Dermis blood vessel endothelial cell (primary cell): ENCODE measurements around the gene RFFL. TPM values are rescaled to one million over a fixed set of nuclear protein-coding genes. Genes with fewer than 3 reads are reported as not detected.
"Not testable (repeated sequence)": the region's sequence is repeated elsewhere in the genome, so short reads cannot be mapped to it uniquely, and the experiment has no call there.

Experiments
- DNase-seq: peaks from one replicate; pipeline ENCODE4 v3.0.0; 2010
- total RNA-seq: library from RNA; depleted of rRNA; stranded (reverse); fragments of >200 nt; gene quantifications from 2 replicates; pipeline ENCODE4 v1.2.3, GENCODE V29; 2014

Gene RFFL, protein sequence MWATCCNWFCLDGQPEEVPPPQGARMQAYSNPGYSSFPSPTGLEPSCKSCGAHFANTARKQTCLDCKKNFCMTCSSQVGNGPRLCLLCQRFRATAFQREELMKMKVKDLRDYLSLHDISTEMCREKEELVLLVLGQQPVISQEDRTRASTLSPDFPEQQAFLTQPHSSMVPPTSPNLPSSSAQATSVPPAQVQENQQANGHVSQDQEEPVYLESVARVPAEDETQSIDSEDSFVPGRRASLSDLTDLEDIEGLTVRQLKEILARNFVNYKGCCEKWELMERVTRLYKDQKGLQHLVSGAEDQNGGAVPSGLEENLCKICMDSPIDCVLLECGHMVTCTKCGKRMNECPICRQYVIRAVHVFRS
- total RNA-seq, result 7.0 and 8.1 TPM in 2 replicates

DNA sequence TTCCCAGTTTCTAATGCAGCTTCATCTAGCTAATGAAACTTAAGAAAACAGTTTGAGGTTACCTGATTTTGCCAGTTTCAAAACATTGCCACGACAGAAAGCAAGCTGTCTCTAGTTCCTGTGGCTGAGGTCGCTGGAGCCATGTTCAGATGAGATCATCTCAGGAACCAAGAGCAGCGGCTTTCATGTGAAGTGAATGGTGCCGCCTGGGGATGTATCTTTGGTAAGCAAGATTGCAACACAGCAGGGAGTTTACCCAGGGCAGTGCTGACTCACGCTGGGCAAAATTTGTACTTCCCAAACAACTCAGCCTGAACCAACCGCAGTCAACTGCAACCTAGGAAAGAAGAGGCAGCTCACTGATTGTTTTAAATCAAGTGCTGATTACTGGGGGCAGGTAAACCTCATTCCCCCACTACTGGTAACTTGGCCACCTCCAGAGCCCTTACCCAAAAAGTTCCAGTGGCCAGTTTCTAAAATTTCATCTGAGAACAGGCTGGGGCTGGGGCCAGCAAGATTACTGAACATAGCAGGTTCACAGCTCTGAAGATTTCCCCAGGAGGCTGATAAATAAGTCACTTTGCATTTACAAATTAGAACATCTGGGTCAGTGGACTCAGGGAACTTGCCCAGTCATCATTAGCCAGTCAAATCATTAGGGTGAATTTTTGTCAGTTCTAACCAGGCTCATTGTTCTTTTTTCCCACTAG, at the start of gene RFFL:
TSS of gene RFFL (minus strand) at position 194 of the 710 bp plus-strand sequence. CDS start 37,154 bp downstream, outside the sequence.
- peak; percentile 97 for DNase-seq

DNA sequence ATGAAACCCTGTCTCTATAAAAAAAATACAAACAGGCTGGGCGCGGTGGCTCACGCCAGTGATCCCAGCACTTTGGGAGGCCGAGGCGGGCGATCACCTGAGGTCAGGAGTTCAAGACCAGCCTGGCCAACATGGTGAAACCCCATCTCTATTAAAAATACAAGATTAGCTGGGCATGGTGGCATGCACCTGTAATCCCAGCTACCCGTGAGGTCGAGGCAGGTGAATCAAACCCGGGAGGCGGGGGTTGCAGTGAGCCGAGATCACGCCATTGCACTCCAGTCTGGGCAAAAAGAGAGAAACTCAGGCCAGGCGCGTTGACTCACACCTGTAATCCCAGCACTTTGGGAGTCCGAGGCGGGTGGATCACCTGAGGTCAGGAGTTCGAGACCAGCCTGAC, 47.3 kb upstream of the RFFL start:
- not testable (repeated sequence) for DNase-seq

DNA sequence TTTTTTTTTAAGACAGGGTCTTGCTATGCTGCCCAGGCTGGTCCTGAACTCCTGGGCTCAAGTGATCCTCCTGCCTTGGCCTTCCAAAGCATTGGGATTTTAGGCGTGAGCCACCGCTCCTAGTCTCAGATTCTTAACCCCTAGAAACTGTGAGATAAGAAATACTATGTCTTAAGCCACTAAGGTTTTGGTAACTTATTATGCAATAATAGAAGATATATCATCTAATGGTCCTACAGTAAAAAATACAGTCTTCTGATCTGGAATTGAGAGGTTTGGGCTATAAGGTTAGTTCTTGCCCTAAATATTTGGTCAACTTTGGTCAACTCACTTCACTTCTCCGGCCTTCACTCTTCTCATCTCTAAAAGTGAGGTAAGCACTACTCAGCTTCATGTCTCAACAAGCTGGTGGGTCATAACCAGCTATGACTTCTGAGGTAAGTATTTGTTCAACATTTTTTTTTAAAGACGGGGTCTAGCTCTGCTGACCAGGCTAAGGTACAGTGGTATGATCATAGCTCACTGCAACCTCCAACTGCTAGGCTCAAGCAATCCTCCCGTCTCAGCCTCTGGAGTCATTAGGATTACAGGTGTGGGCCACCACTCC, 41.4 kb upstream of the RFFL start:
- no peak for DNase-seq

DNA sequence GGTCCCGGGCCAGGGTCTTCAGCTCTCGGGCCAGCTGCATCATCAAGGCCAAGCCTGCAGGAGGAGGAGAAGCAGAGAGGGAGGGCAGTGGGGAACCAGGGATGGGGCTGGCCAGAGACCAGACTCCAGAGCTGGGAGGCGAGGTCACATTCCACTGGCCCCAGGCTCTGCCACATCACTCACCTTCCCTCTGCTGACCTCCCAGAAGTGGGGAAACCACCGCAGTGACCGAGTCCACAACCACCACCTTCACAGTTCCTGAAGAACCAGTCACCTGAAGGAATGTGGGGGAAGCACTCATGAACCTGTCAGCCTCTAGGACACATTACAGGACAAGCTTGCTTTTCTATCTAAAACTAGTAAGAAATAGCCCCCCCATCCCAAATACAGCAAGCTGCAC, 39.8 kb upstream of the RFFL start:
- DNase-seq, result no peak

DNA sequence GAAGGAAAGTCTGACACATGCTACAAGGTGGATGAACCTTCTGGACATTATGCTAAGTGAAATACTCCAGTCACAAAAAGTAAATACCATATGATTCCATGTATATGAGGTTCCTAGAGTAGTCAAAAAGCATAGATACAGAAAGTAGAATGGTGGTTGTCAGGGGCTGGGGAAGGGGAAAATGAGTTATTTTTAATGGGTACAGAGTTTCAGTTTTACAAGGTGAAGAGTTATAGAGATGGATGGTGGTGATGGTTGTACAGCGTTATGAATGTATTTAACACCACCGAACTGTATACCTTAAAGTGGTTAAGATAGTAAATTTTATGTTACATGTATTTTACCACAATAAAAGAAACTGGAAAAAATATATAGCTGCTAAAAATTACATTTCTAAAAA, 38.2 kb upstream of the RFFL start:
- no peak for DNase-seq

DNA sequence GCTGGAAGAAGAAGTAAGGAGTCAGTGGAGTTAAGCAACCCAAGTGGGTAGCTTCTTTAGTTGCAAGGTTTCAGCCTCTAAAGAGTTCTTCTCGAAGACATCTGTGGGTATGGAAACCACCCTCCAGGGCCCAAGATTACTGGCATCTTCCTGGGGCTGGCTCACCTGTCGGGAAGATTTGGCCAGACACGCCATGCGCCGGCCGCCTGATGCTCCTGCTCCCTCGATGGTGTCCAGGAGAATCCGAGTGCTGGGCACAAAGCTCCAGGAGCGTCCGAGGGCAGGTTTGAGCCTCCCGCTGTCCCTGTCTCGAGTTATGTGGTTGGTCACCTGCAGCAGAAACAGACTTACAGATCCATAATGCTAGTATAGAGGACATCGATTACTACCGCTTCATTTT, 37.5 kb upstream of the RFFL start:
- DNase-seq, result no peak

DNA sequence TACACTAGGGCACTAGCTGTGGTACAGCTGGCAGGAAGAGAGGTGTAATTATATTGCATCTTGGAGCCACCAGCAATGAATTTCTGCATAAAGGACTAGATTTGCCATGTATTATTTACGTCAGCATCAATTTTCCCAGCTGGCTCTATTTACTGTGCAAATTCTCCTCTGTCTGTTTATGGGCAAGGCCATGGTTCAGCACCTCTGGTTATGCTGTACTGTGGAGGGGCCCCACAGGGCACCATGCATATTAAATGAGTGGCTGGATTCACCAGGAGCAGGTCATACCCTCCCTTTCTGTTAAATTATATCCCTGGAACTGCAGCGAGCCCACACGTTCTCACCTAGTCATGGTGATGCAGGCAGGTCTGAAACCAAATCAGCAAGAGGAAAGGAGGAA, 36.4 kb upstream of the RFFL start:
- DNase-seq, result no peak

DNA sequence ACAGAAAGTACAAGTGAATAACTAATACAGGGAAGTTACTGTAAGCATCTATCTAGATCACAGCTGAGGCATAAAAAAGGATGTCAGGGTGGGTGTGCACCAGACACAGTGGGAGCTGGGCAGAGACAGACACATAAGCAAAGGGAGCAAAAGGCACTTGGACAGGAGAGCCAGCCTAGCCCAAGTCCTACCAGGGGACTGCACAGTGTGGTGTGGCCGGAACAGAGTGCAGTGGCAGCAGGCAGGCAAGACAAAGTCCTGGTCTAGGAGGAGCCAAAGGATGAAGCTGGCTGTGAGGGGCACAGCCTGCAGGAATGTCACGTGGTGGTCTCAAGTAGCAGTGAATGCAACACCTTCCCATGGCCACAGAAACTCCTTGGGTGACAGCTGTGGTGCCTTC, 34.3 kb upstream of the RFFL start:
- DNase-seq, result no peak

DNA sequence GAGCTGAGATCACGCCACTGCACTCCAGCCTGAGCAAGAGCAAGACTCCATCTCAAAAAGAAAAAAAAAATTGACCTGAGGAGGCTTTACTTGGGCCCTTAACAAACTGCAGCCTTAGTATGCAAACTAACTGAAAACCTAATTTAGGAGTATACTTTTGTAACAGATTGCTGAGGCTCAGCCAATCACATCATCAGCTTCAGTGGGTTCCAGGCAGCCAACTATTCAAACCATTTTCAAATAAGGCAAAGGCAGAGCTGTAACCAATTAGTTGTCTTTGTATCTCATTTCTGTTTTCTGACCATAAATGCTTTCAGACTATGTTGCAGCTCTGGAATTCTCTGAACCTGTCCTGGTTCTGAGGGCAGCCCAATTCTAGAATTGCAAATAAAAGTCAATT, 32.2 kb upstream of the RFFL start:
- DNase-seq, result no peak

DNA sequence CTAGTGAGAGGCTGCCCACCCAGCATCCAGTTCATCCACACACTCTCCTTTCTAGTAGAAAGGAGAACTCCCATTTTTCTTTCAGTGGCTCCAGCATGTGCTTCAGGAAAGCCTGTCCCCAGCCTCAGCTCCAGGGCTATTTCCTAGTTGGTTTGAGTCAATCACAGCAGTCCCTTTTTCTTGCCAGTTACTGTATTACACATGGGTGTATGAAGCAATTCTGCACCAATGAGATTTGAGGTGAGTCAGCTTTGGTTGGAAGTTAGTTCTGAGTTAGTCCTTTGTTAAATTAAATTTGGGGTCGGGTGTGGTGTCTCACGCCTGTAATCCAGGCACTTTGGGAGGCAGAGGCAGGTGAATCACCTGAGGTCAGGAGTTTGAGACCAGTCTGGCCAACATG, 31.4 kb upstream of the RFFL start:
- DNase-seq, result peak; percentile 34

DNA sequence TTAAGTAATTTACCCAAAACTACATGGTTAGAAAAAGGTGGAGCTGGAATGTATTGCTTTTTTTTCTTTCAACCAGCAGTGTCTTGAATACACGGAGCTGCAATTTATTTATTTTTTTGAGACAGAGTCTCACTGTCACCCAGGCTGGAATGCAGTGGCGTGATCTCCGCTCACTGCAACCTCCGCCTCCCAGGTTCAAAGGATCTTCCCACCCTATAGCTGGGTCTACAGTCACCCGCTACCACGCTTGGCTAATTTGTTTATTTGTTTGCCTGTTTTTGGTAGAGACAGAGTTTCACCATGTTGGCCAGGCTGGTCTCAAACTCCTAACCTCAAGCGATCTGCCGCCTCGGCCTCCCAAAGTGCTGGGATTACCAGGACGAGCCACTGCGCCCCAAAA, 27.2 kb upstream of the RFFL start:
- not testable (repeated sequence) for DNase-seq

DNA sequence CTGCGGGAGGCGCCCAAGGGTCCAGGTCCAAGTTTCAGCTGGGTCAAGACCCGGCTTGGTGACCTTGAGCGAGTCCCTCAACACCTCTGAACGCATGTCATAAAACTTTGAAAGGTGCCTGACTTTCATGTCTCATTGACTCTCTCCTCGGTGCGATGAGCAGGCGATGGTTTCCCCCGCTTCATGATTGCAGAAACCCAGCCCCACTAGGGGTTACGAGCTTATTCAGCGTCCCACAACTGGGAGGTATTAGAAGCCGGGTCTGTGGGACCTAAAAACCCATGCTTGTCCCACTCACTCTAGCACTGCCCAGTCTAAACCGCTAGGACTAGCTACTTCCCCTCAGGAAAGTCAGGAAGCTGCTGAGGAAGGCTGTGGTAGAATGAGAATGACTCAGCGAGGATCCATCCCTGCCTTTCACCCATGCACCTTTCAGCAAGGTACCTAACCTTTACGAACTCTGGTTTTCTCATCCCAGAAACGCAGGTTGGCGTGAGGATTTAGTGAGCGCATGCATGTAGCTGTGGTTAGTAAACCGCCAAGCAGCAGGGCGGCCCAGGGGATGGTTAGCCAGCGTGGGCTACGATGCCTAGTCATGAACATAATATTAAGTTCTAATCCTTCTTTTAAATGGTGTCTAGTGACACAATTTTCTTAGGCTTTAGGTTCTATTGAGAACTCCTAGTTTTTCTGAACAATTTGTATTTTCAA, 26.2 kb upstream of the RFFL start:
- peak; percentile 80 for DNase-seq

DNA sequence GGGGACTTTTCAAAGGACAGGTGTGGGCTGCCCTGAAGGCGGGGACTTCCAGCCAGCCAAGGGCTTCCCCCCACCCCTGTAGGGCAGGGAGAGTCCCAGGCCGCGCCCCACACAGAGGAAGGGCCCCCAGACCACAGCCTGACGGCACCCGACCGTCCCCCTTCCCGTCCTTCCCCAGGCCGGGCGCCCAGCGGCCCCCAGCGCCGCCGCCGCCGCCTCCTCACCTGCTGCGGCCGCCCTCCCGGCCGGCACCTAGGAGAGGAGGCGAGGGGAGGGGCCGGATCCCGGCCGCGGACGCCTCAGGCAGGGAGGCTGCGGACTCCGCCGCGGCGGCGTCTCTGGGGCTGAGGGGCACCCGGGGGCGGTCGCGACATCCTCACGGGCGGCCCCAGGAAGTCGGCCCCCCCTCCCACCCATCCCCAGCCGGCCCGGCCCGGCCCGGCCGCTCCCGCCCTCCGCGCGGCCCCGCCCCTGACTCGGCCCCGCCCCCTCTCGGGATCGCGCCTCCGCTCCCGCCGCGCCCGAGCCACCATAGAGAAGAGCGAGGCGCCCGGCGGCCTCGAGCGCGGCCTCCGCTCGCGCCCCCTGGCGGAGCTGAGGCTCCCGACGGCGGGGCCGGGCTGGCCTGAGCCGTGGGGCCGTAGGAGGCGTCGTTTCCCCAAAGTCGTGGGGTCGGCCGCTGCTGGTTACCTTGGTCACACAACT, 25.5 kb upstream of the RFFL start:
- peak; percentile 87 for DNase-seq

DNA sequence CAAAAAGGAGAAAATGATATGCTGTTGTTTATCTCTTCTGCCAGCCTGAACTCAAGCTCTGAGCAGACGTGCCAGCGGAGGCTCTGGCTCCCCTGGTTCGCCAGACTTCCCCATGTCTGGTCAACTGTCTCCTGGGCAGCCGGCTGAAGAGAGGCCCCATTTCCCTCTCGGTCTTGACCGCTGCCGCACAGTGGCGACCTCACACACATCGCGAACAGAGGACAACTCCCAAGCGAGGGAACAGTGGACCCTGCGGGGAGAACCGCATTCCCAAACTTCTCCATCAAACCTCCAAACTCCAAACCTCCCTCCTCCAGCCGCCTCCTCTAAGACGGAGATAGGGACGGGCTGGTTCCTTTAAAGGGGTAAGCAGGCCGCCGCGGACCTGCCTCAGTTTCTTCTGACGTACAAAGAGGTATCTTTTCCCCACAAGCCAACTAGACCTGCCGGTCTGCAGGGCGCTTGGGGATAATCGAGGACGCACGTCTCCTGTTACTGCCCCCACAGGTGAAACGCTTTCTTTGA, 24.9 kb upstream of the RFFL start:
- DNase-seq, result peak; percentile 67

DNA sequence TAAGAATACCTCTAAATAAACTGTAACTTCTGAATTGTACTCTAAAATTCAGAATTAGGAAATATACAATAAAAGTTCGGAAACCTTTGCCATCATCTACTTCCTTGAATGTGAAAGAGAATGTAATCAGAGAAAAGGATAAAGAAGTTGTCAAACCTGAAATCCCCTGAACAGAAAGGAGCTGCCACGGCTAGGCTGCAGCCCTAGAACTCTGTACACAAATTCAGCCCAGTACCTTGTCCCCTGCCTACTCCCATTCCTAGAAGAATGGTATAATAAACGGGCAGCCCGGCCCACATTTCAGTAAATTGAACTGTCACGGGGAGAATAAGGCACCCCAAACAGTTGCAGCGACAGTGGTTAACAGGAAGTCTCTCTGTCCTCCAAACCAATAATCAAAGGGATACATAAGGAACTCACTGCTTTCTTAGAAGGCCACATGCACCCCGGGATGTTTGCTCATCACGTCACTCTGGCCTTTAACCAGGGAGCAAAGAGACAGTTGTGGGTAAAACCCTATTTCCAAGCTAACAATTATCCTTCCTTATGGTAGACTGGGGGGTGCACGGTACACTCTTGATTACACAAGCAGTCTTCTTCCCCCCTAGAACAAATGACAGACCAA, 24.3 kb upstream of the RFFL start:
- DNase-seq, result peak; percentile 11

DNA sequence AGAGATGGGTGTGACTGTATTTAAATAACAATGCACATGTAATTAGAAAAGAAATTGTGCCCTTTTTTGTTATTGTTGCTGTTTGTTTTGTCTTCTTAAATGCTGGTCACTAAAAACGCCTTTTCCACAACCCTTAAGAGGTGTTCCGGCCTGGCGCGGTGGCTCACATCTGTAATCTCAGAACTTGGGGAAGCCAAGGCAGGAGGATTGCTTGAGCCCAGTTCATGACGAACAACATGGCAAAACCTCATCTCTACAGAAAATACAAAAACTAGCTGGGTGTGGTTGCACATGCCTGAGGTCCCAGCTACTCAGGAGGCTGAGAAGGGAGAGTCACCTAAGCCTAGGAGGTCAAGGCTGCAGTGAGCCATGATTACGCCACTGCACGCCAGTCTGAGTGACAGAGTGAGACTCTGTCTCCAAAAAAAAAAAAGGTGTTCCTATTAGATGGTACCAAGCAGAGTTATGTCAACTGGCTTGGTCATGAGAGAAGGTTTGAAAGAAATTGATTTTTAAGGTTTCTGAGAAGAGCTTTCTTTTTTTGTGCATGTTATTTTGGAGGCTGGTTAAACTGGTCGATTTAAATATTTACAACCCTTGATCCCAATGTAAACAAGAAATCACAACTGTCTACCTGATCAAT, 23.5 kb upstream of the RFFL start:
- DNase-seq, result no peak

DNA sequence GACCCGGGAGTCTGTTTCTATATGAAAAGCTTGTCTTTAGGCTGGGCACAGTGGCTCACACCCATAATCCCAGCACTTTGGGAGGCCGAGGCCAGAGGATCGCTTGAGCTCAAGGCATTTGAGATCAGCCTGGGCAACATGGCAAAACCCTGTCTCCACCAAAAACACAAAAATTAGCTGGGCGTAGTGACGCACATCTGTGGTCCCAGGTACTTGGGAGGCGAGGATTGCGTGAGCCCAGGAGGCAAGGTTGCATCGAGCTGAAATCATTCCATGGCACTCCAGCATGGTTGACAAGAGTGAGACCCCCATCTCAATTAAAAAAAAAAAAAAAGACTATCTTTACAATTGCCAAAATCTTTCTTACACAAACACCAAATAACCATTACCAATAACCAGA, 22.7 kb upstream of the RFFL start:
- DNase-seq, result no peak

DNA sequence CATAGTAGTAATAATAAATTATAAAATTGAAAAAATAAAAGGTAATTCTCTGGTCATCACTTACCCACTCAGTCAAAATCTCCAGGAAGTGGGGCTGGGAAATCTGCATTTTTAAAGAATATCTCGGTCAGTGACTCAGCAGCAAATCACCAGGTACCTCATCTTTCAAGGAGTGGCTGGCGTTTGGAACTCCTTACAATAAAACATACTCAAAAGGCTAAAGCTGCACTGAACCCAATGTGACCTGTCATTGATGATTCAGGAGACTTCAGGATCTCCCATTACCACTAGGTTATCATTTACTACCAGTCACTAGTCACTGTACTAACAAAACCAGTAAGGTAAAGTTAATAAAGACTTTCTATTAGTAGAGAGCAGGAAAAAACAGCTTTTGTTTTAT, 21.5 kb upstream of the RFFL start:
- DNase-seq, result peak; percentile 10

DNA sequence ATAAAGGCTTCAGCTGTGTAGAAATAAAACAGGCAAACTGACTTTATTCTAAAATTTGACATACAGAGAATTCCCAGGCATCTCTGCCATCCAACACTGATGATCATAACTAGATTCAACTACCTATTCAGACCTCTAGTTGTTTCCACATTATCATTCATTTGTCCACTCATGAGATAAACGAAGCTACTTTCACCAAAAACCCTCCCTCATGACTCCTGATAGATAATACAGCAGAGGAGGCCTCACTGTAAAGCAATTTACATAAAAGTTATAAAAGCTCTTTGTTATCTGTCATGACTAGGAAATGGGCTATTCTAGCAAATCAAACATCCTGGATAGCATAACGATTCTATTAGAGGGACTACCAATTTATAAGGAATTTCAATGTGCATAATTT, 19.6 kb upstream of the RFFL start:
- DNase-seq, result no peak

DNA sequence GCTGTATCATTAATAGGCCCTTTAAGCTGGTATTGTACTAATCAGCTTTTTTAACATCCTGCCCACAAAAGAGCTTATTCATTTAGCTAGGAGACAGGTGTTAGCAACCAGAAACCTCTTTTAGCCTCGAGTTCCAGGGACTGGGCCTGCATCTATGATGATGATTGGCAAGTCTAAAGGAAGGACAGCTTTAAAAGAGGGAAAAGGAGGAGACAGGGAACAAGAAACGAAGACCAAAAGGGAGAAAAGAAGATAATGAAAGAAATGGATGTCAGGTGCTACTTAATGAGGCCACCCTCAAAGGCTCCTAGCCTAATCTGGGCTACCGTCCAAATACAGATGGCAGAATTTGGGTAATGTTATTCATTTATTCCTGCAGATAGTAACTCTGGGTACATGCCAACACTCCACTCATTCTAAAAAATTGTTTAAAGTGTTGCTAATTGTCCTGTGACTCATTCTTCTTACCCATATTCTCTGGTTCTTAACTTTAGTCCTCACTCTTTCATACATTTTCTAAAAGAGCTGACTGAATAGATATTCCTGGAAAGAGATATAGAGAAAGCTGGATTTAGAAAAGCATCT, 18.7 kb upstream of the RFFL start:
- DNase-seq, result peak; percentile 57

DNA sequence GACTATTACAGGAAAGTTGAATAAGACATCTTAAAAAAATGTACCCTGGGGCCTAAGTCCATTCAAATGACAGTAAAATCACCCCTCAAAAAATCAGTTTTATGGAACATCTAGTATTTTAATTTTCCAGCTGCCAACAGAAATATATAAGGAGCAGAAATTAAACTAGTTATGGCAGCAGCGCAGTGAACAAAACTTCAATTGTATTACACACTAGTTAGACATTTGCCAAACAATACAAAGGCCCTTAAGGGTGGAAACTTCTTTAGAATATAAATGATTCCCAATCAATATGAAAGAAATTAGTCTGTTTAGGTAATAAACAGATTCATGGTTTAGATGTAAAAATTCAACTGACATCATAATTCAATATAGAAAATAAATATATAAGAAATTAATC, 18.1 kb upstream of the RFFL start:
- no peak for DNase-seq
